HG03103 (cell line): ENCODE measurements around the gene ACBD5.
"Not testable (repeated sequence)": the region's sequence is repeated elsewhere in the genome, so short reads cannot be mapped to it uniquely, and the experiment has no call there.

Experiments
- ATAC-seq: cut with Tn5 transposase; IDR thresholded peaks from one replicate; pipeline ENCODE4 v1.9.1; 2021; ENCODE audit warnings: low read depth; ENCODE audit not compliant: unreplicated experiment

The ACBD5 gene

DNA sequence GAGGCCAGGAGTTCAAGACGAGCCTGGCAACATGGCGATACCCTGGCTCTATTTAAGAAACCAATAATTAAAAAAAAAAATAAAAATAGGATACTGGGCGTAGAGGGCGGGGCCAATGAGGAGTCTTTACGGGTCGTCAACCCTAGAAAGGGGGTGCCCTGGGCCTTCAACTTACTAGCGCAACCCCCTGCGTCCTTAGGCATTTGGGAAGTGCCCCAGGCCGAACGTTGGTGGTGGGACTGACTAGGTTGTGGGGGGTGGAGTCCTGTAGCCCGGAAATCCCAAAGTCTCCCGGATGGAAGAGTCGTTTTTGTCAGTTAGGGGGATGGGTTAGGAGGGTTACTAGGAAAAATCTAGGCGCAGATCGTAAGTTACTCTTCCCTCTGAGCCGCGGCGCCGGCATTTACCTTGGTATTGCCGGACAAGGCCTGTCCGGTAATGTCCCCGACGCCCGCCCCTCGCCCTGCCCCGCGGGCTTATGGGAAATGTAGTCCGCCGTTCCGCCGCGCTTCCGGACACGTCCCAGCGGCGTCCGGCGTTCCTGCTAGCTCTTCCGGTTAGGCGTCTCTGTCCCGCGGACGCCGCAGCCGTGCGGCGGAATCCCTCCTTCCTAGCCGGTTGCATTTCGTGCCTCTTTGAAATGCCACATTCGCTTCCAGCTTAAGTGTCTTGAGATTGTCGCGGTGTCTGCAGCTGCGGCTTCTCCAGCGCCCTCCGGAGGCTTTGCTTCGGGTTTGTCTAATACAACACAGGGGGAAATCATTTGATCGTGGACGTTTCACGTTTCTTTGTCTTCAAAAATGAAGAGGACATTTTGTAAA is 1.3 kb upstream of the ACBD5 start:
- peak; percentile 62 for ATAC-seq

DNA sequence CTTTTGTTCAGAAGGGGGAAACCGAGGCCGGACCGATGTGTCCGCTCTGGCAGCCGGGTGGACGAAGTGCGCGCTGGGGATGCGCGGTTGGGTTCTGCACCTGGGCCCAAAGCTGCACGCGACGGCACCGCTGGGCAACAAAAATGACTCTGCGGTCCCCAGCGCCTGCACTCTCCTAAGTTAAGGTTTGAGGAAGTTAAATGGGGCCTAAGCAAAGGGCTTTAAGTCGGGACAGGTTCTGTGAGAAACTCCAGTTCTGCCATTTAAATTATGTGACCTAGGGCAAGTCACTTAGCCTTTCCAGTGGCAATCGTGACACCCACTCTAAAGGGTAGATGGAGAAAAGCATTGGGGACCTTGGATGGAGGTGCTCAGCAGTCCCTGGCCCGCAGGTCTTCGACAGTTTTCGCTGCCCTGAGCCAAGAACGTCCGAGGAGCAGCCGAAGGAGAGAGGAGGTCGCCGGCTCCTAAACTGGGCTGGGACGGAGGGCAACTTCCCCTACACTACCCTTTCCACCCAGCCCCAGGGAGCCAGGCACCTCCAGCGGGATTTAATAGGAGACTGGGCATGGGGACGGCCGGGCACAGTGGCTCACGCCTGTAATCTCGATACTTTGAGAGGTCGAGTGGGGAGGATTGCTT is 534 bp upstream of the ACBD5 start:
- peak; percentile 14 for ATAC-seq

DNA sequence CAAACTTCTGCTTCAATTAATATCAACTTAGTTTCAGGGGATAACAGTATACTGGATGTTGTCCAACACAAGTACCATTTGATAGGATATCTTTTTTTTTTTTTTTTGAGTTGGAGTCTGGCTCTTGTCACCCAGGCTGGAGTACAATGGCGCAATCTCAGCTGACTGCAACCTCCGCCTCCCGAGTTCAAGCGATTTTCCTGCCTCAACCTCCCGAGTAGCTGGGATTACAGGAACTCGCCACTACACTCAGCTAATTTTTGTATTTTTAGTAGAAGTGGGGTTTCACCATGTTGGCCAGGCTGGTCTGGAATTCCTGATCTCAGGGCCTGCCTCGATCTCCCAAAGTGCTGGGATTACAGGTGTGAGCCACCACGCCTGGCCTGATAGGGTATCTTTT is 3.1 kb downstream of the ACBD5 start:
- not testable (repeated sequence) for ATAC-seq

DNA sequence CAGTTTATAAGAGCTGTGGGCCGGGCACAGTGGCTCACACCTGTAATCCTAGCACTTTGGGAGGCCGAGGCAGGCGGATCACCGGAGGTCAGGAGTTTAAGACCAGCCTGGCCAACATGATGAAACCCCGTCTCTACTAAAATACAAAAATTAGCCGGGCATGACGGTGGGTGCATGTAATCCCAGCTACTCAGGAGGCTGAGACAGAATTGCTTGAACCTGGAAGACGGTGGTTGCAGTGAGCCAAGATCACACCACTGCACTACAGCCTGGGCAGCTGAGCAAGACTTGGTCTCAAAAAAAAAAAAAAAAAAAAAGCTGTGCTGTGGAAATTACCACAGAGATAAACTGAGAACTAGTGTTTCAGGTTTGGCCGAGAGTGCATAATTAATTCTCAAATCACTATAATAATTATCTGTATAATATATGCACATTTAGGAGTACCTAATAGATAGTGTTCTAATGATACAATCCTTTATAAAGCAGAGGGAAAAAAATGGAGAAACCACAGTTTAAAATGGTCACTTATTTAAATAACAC is 3.9 kb downstream of the ACBD5 start:
- ATAC-seq, result not testable (repeated sequence)

DNA sequence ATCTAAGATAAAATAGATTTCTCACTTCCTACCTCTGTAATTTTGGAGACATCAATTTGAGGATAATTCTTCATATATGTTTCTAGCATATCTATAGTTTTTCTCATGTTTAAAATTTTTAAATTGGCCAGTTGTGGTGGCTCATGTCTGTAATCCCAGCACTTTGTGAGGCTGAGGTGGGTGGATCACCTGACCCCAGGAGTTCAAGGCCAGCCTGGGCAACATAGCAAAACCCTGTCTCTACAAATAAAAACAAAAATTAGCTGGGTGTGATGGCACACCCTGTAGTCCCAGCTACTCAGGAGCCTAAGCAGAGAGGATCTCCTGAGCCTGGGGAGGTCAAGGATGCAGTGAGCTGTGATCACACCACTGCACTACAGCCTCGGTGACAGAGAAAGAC is 4.9 kb downstream of the ACBD5 start:
- no peak for ATAC-seq

DNA sequence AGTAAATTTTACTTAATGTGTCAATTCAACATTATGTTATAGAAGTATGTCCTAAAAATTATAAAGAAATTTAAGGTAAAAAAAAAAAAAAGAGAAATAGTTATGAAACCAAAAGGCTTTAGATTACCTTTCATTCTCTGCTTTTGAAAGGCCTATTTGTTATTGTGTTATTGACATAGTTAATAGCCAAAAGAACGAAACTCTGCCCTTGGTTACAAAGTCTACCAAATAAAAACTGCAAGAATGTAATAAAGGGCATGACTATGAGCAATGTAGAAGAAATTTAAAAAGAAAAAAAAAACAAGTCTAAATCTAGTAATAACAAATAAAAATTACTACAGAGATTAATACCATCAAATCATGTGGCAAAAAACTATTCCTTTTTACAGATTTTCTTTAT is 10.6 kb downstream of the ACBD5 start:
- ATAC-seq, result no peak

- no peak for ATAC-seq
These were observed 14.8 kb downstream of the ACBD5 start for GRCh38 chr10:27225642-27226257.

GRCh38 chr10:27225011-27225590 is 15.5 kb downstream of the ACBD5 start:
- no peak for ATAC-seq

GRCh38 chr10:27223964-27224363 is 16.6 kb downstream of the ACBD5 start:
- ATAC-seq, result no peak

GRCh38 chr10:27207350-27207749 is 33.2 kb downstream of the ACBD5 start:
- ATAC-seq, result no peak

DNA sequence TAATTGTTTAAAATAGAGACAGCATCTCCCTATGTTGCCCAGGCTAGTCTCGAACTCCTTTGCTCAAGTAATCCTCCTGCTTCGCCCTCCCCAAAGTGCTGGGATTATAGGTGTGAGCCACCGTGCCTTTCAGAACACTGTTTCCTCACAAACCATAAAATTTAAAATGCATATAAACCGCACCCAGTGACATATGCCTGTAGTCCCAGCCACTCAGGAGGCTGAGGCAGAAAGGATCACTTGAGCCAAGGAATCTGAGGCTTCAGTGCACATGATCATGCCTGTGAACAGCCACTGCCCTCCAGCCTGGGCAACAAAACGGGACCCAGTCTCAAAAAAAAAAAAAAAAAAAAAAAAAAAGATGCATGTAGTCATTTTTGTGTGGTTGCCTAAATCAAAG is 36.8 kb downstream of the ACBD5 start:
- ATAC-seq, result no peak

GRCh38 chr10:27197980-27198620 is 42.5 kb downstream of the ACBD5 start:
- no peak for ATAC-seq

DNA sequence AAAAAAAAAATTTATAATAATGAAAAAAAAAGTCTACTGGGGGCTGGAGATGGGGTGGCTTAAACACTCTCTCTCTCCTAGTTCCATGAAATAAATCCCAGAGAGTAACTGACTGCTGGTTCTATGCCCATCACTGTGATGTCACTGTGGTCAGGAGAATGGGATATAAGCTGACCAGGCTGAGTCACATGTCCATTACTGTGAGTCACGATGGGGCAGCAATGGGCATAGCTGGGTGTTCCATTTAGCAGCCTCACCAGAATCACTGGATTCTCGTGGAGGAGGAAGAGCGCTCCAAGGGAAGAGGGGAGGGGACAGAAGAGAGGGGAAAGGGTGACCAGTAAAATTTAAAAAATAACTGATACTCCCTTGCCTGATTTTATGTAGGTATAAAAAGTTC is 48.3 kb downstream of the ACBD5 start:
- no peak for ATAC-seq

GRCh38 chr10:27190508-27190907 is 50.1 kb downstream of the ACBD5 start:
- no peak for ATAC-seq

GRCh38 chr10:27188897-27189296 is 51.7 kb downstream of the ACBD5 start:
- ATAC-seq, result no peak

GRCh38 chr10:27188259-27188658 is 52.3 kb downstream of the ACBD5 start:
- no peak for ATAC-seq

GRCh38 chr10:27169849-27170248 is 70.7 kb downstream of the ACBD5 start:
- no peak for ATAC-seq

DNA sequence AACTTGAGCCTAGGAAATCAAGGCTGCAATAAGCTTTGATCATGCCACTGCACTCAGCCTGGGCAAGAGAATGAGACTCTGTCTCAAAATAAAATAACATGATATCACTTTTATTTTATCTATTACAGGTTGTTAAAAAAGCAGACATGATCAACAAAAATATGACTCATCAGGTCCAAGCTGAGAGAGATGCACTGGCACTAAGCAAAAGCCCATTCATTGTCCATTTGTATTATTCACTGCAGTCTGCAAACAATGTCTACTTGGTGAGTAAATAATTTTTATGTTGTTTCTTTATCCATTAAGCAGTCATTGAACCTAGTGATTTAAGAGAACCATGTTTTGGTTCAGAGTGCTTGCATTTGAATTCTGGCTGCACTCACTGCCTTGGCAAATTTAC is 82.2 kb downstream of the ACBD5 start:
- no peak for ATAC-seq

DNA sequence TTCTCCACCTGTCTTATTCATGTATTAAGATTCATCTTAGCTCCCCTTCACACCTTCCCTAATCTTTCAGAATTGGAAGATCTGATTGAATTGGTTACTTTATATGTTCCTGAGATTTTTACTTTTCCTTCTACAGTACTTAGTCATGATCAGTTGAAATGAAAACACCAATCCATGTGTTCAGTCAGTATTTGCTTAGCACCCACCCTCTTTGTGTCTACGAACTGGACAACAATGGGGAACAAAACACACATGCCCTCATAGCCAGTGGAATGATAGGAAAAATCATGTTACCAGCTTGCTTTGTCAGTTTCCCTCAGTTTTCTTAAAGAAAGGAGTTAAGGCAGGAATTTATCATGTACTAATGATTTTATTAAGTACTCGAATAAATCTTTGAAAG is 83.4 kb downstream of the ACBD5 start:
- ATAC-seq, result no peak

DNA sequence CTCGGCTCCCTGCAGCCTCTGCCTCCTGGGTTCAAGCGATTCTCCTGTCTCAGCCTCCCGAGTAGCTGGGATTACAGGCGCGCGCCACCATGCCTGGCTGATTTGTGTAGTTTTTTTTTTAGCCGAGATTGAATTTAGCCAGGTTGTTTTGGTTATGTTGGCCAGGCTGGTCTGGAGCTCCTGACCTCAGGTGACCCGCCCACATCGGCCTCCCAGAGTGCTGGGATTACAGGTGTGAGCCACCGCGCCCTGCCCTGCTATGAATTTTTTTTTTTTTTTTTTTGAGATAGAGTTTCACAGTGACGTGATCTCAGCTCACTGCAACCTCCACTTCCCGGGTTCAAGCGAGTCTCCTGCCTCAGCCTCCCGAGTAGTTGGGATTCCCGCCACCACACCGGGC is 84.0 kb downstream of the ACBD5 start:
- ATAC-seq, result not testable (repeated sequence)
